ENCODE results near the gene SLC9A5.

SLC9A5 gene

DNA sequence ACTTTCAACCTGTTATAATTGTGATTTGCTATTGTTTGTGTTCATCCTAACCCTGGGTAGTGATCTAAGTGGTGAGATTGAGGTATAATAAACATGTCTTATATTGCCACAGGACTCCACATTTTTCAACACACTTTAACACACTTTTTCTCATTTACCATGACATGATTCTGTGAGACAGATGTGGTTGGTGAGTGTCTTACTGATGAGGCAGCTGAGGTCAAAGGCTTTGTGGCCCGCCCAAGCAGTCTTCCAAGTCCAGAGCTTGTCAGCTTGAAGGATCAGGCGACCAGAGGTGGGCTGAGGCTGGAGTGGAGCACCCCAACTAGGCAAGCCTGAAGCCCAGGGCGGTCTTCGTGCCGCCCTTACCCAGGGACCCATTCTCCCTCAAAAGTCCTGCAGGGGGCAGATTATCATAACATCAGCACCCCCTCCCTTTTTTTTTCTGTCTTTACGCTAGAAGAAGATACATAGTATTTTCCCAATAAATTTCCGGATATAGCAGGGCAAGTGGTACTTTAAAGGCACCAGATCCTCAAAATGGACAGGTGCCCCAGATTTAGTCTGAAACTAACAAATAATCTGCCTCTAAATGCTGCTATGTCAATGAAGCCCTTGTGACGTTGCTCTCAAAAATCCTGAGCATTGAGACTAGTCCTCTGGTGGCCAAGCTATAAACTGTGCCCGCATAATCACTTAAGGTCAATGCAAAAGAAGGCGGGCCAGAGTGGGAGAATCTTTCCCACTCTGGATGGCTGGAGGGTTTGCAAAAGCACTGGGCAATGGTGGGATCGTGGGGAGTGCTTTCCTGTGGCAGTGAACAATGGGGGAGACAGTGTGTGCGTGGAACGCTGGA, 56.7 kb downstream of the SLC9A5 start:
- no peak for DNase-seq (ENCODE audit: low read depth in 2 of 2, low spot score in 1 of 2)

DNA sequence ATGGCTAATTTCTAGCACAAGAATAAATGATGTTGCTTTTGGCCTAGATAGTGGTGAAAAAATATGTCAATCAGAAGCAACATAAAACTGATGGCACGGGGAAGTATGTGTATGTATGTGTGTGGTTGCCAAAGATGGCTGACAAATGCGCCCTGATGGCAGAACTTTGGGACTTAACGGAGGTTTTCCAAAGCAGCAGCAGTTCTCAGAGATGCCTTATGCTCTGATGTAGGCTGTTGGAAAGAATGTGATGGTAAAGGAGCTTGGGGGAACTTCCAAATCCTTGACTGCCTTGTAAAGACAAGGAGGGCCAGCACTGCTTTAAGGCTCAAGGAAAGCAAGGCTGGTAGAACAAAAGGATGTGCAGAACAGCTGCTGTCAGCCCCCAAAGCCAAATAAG, 61.8 kb downstream of the SLC9A5 start:
- no peak for DNase-seq (ENCODE audit: low read depth in 2 of 2, low spot score in 1 of 2)

DNA sequence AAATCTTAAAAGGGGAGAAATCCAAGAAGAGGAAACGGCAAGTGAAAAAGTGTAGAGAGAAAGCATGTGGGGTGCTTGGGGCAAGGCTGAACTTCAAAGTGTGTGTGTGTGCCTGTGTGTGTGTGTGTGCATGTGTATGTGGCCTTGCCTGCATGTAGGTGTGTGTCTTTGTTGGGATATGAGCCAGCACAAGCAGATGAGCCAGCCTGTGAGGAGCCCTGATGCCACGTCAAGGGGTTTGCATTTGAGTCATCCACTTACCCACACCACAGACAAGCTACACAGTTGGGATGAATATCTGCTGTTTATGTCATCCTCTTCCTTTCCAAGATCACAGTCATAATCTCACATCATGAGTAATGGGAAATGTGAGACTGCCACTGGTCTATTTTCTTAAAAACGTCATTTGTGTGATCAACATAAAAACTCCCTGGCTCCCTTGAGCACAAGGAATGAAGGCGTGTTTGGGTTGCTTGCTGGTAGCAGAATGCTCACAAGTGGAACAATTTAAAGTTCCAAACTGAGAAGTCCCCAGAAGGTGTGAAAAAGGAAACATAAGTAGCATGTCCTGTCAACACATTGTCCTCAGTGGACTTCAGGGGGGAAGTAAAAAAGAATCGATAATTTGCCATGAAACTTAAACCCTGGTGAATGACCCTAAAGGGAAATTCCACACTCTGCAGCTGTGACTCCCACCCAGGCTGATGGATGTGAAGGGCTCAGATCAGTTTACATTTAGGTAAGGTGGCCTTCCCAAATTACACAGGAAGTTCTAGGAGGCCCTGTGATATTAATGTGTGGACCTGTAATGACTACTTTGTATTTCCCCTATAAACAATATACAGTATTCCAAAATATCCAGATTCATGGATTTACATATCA, 63.1 kb downstream of the SLC9A5 start:
- peak; percentile 22 to 41 for DNase-seq (ENCODE audit: low read depth in 2 of 2, low spot score in 1 of 2)

DNA sequence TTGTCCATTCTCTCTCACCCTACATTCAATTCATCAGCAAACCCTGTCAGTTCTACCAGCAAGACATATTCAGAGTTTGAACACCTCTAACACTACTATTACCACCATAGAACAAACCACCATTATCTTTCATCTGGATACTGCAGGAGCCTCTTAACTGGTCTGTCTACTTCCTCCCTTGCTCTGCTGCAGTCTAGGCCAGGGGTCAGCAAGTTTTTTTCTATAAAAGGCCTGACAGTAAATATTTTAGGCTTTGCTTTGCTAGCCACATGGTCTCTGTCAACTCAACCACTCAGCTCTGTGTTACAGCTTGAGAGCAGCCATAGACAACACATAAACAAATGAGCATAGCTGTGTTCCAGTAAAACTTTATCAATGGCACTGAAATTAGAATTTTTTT, 63.9 kb downstream of the SLC9A5 start:
- no peak for DNase-seq (ENCODE audit: low read depth in 2 of 2, low spot score in 1 of 2)

DNA sequence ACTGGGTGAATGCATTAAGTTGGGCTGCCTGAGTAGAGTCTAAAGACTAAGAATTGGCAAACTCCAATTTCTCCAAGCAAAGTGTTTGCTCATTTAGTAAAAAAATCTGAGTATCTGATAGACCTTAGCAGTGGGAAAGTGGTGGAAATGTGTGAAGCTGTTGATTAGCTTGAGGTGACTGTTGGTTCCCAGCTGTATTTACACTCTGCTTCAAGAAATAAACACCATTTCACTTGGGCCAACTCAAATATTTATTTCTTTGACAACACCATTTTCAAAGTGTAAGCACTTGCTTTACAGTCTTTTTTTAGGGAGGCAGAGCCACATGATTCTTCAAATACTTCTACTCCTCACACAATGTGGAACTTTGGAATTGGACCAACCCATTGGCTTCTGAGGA, 69.1 kb downstream of the SLC9A5 start:
- no peak for DNase-seq (ENCODE audit: low read depth in 2 of 2, low spot score in 1 of 2)

Data from stimulated activated CD8-positive, alpha-beta memory T cell treated with anti-CD3 and anti-CD28 coated beads, Interleukin-4, amount 100 ng/mL, for 4 hours (primary cell).